ENCODE measurements around the gene ADCY3. TPM values are rescaled to one million over a fixed set of nuclear protein-coding genes. Genes with fewer than 3 reads are reported as not detected.

The ADCY3 gene
- polyA plus RNA-seq, 3 donors, result 2.5 to 9.3 (median 3.5) TPM

- no peak overlapping the region for H3K4me2 ChIP-seq (replicated peaks; ENCODE audit: extremely low read depth, low read length, poor library complexity, severe bottlenecking)
- no peaks in the 10 kb centered on the region for H3K4me1 ChIP-seq (ENCODE audit: control insufficient read depth in 1 of 2, insufficient read depth in 2 of 2, low read length in 2 of 2)
- H3K9me3 Mint-ChIP-seq, result no peaks in the 10 kb centered on the region
- H3K4me3 Mint-ChIP-seq, result no peak overlapping the region
- H3K9ac ChIP-seq (ENCODE audit: insufficient read depth, low read length, poor library complexity, severe bottlenecking), result no peak overlapping the region
- H3K9me3 ChIP-seq (replicated peaks in 1 of 2; ENCODE audit: control insufficient read depth in 1 of 2, insufficient read depth in 1 of 2, low read length in 2 of 2), result no peaks in the 10 kb centered on the region
- H3K4me3 ChIP-seq (replicated peaks in 1 of 3; ENCODE audit: low read depth in 2 of 3, low read length in 3 of 3), result no peak overlapping the region
- peaks cover 45 to 50% of the 10 kb centered on the region in 2 donors for H3K36me3 Mint-ChIP-seq
- intact Hi-C loops (cut with micrococcal nuclease), result no loop called here
- H3K27me3 ChIP-seq (ENCODE audit: control insufficient read depth in 2 of 2, insufficient read depth in 2 of 2, low read length in 2 of 2), result no peaks in the 10 kb centered on the region
- H3K27me3 Mint-ChIP-seq (ENCODE audit: low read depth in 3 of 3), result peaks cover 0 to 2% (median 0%) of the 10 kb centered on the region in 3 donors
- peak overlapping the region in 3 of 7 donors; percentile 0 to 41 (median 2) for H3K27ac Mint-ChIP-seq
- peaks cover 7 to 58% of the 10 kb centered on the region in 2 donors for H3K36me3 ChIP-seq (replicated peaks in 1 of 2; ENCODE audit: control insufficient read depth in 1 of 2, insufficient read depth in 2 of 2, low read length in 2 of 2)
- H3K79me2 ChIP-seq (ENCODE audit: insufficient read depth, low read length), result no peaks in the 10 kb centered on the region
- no peak overlapping the region for H3K27ac ChIP-seq (ENCODE audit: low read depth in 1 of 2, low read length in 2 of 2)
- H3K4me1 Mint-ChIP-seq, result peaks cover 6% of the 10 kb centered on the region
- no CpG with 5 or more reads among the region's 4 CpGs for WGBS (ENCODE audit: insufficient coverage)
- no peak overlapping the region for H2AFZ ChIP-seq (ENCODE audit: insufficient read depth, low read depth, low read length, poor library complexity, severe bottlenecking)
- no peak for TF ChIP-seq CTCF (IDR thresholded peaks at IDR 0.05)
- DNase-seq, result no peak
- H4K20me1 ChIP-seq (ENCODE audit: insufficient read depth, low read length), result no peaks in the 10 kb centered on the region
Observed at GRCh38 chr2:24945907-24946306, 25.9 kb upstream of the ADCY3 start.

DNA sequence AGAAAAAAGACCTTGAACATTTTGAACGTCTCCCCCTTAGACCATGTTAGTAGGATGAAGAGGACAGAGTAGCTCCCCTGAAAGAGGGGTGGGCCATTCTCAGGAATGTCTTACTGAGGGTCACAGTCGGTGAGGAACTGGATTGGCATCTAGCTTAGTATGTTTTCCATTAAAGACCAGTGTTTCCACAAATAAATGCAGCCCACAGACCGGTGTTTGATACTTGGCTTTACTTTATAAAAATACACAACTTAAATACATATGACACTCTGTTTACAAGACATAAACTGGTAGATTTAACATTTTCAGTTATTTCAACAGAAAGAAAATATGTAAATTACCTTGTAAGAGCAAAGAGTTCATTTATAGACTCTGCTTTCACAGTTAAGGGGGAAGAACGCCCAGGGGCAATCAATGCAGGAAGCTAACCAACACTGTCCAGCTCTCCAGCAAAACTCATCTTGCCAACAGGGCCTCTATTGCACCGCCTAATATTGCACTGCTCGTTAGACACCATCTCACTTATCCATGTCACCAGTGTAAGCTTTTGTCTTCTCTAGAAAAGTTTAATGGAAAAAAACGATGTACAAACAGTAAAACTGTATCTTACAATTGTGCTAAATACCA is 23.5 kb upstream of the ADCY3 start:
- H3K27me3 Mint-ChIP-seq (ENCODE audit: low read depth in 3 of 3), result peaks cover 0 to 4% (median 0%) of the 10 kb centered on the region in 3 donors

More for the DNA sequence above, 23.5 kb upstream of the ADCY3 start:
- Histone ChIP-seq H4K20me1 (ENCODE audit: insufficient read depth, low read length) (no peaks in the 10 kb centered on the region), H3K36me3 (replicated peaks in 1 of 2; ENCODE audit: control insufficient read depth in 1 of 2, insufficient read depth in 2 of 2, low read length in 2 of 2) (peaks cover 7 to 38% of the 10 kb centered on the region in 2 donors), H3K79me2 (ENCODE audit: insufficient read depth, low read length) (no peaks in the 10 kb centered on the region), H2AFZ (ENCODE audit: insufficient read depth, low read depth, low read length, poor library complexity, severe bottlenecking) (no peak overlapping the region), H3K9ac (ENCODE audit: insufficient read depth, low read length, poor library complexity, severe bottlenecking) (no peak overlapping the region), H3K4me2 (replicated peaks; ENCODE audit: extremely low read depth, low read length, poor library complexity, severe bottlenecking) (no peak overlapping the region), H3K27ac (ENCODE audit: low read depth in 1 of 2, low read length in 2 of 2) (no peak overlapping the region), H3K4me3 (replicated peaks in 1 of 3; ENCODE audit: low read depth in 2 of 3, low read length in 3 of 3) (no peak overlapping the region), H3K9me3 (replicated peaks in 1 of 2; ENCODE audit: control insufficient read depth in 1 of 2, insufficient read depth in 1 of 2, low read length in 2 of 2) (no peaks in the 10 kb centered on the region), H3K4me1 (ENCODE audit: control insufficient read depth in 1 of 2, insufficient read depth in 2 of 2, low read length in 2 of 2) (no peaks in the 10 kb centered on the region), H3K27me3 (ENCODE audit: control insufficient read depth in 2 of 2, insufficient read depth in 2 of 2, low read length in 2 of 2) (no peaks in the 10 kb centered on the region)
- H3K27ac Mint-ChIP-seq, result no peak overlapping the region
- no peak overlapping the region for H3K4me3 Mint-ChIP-seq
- peaks cover 30 to 32% of the 10 kb centered on the region in 2 donors for H3K36me3 Mint-ChIP-seq
- no peak for DNase-seq
- intact Hi-C loops (cut with micrococcal nuclease), result no loop called here
- peaks cover 6% of the 10 kb centered on the region for H3K4me1 Mint-ChIP-seq
- no CpG with 5 or more reads among the region's 7 CpGs for WGBS (ENCODE audit: insufficient coverage)
- no peak for TF ChIP-seq CTCF (IDR thresholded peaks at IDR 0.05)
- no peaks in the 10 kb centered on the region for H3K9me3 Mint-ChIP-seq
